Mucosa of rectum (tissue), 2 donors: Measurements from ENCODE around the gene F11R.
A peak's percentile ranks its signal among the peaks of the same experiment; 100 is the strongest.

Source experiments
- H3K27ac ChIP-seq, 2 donors: one replicate each; pipeline ENCODE4 v1.7.0; 2013; ENCODE audit warnings: inconsistent platforms in 2 of 2, low read depth in 2 of 2, low read length in 2 of 2
- H3K27me3 ChIP-seq, 2 donors: one replicate each; pipeline ENCODE4 v1.7.0; 2013; ENCODE audit warnings: low read length in 2 of 2; ENCODE audit not compliant: control insufficient read depth in 2 of 2, insufficient read depth in 2 of 2
- H3K36me3 ChIP-seq, 2 donors: one replicate each; pipeline ENCODE4 v1.7.0; 2013; ENCODE audit warnings: low read length in 2 of 2; ENCODE audit not compliant: control insufficient read depth in 2 of 2, insufficient read depth in 2 of 2
- H3K4me1 ChIP-seq, 2 donors: one replicate each; pipeline ENCODE4 v1.7.0; 2013; ENCODE audit warnings: low read length in 2 of 2, mild to moderate bottlenecking in 1 of 2; ENCODE audit not compliant: control insufficient read depth in 2 of 2, insufficient read depth in 2 of 2
- H3K4me3 ChIP-seq, 2 donors: one replicate each; pipeline ENCODE4 v1.7.0; 2013; ENCODE audit warnings: low read length in 2 of 2
- H3K9ac ChIP-seq, 2 donors: one replicate each; pipeline ENCODE4 v1.7.0; 2013; ENCODE audit warnings: low read length in 2 of 2, low read depth in 1 of 2, mild to moderate bottlenecking in 1 of 2
- H3K9me3 ChIP-seq, 2 donors: one replicate each; pipeline ENCODE4 v1.7.0; 2013; ENCODE audit warnings: low read length in 2 of 2; ENCODE audit not compliant: control insufficient read depth in 2 of 2
- donor health status: healthy.
- donor health status: Normal muscosa, but diverticular disease.

The F11R gene

DNA sequence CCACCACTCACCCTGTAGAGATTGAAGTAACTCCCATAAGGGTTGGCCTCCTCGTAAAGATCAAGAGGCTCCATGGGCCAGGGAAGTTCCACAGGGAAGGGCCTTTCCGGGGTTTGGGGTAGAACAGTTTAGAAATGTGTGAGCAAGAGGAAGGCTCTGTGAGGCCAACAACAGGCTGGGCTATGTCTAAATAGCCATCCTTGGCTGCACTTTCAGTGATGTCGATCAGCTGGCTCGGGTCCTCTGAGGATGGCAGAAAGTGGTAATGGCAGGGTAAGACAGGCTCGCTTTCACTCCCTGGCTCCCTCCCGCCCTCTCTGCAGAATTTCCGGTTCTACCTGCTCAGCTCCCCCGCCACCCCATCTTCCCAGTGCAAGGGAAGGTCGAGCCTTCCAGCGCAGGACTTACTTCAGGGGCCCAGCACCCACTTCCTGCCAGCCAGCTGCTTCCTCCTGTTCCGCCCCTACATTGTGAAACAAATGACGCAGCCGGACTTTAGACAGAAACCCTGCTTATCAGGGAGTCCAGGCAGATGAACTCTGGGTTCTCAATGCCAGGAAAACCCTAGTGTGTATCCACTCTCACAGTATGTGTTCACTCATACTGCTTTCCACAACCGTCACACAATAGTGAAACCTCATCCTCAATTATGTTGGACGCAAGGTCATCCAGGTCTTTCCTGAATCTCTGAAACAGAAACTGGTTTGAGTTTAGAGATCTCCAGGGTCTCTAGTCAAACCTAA lies 7.3 kb downstream of the F11R start:
- Histone ChIP-seq H3K36me3 (peaks cover 0 to 4% of the 10 kb centered on the region in 2 donors), H3K9ac (peak overlapping the region; percentile 69 to 79), H3K27ac (peak overlapping the region; percentile 95 to 96), H3K9me3 (no peaks in the 10 kb centered on the region), H3K4me1 (peaks cover 25 to 34% of the 10 kb centered on the region in 2 donors), H3K4me3 (peak overlapping the region; percentile 49 to 73), H3K27me3 (no peaks in the 10 kb centered on the region)

DNA sequence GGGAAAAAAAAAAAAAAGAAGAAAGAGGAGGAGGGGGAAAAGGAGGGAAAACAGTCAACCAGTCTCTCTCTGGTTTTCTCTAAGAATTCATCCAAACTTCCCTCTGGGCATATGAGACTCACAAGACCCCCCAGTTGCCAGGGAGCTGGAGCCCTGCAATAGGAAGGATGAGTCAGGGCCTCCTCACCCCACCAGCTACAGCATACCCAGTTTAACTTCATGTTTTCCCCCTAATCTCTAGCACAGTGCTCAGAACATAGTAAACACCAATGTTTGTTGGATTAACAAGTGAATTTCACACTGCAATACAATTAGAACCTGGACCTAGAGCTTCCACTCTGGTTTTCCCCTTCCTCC lies 7.8 kb downstream of the F11R start:
- Histone ChIP-seq H3K4me1 (peaks cover 25 to 28% of the 10 kb centered on the region in 2 donors), H3K27ac (peak overlapping the region; percentile 95 to 96), H3K36me3 (peaks cover 0 to 4% of the 10 kb centered on the region in 2 donors), H3K9me3 (no peaks in the 10 kb centered on the region), H3K9ac (peak overlapping the region; percentile 69 to 79), H3K27me3 (no peaks in the 10 kb centered on the region), H3K4me3 (peak overlapping the region; percentile 49 to 73)

DNA sequence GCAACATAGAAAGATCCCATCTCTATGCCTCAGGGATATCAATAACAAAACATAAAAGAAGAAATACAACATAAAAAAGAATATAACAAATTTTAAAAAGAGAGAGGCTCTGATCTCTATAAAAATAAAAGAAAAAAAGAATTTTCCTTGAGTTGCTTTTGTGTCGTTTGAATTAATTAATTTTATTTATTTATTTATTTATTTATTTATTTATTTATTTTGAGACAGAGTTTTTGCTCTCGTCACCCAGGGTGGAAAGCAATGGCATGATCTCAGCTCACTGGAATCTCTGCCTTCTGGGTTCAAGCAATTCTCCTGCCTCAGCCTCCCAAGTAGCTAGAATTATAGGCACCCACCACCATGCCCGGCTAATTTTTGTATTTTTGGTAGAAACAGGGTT lies 8.5 kb downstream of the F11R start:
- Histone ChIP-seq H3K27me3 (no peaks in the 10 kb centered on the region), H3K4me1 (peaks cover 21 to 25% of the 10 kb centered on the region in 2 donors), H3K36me3 (peaks cover 3 to 9% of the 10 kb centered on the region in 2 donors), H3K4me3 (no peak overlapping the region), H3K9ac (no peak overlapping the region), H3K27ac (peak overlapping the region; percentile 95 to 96), H3K9me3 (no peaks in the 10 kb centered on the region)

DNA sequence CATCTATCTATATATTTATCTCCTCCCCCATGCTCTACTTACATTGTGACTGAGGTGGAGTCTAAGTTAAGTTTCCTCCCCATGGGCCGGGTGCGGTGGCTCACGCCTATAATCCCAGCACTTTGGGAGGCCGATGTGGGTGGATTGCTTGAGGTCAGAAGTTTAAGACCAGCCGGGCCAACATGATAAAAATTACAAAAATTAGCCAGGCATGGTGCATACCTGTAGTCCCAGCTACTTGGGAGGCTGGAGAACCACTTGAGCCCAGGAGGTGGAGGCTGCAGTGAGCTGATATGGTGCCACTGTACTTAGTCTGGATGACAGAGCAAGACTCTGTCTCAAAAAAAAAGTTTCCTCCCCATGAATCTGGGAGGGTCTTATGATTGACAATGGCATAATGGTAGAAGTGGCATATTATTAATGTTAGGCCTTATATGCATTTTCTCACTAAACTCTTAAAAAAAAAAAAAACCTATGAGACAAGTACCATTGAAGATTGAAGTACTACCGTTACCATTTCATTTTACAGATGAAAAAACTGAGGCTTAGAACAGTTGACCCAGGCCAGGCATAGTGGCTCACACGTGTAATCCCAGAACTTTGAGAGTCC lies 11.2 kb downstream of the F11R start:
- Histone ChIP-seq H3K27ac (no peak overlapping the region), H3K27me3 (no peaks in the 10 kb centered on the region), H3K4me1 (peaks cover 19 to 25% of the 10 kb centered on the region in 2 donors), H3K4me3 (no peak overlapping the region), H3K9me3 (no peaks in the 10 kb centered on the region), H3K9ac (no peak overlapping the region), H3K36me3 (peaks cover 3 to 9% of the 10 kb centered on the region in 2 donors)

DNA sequence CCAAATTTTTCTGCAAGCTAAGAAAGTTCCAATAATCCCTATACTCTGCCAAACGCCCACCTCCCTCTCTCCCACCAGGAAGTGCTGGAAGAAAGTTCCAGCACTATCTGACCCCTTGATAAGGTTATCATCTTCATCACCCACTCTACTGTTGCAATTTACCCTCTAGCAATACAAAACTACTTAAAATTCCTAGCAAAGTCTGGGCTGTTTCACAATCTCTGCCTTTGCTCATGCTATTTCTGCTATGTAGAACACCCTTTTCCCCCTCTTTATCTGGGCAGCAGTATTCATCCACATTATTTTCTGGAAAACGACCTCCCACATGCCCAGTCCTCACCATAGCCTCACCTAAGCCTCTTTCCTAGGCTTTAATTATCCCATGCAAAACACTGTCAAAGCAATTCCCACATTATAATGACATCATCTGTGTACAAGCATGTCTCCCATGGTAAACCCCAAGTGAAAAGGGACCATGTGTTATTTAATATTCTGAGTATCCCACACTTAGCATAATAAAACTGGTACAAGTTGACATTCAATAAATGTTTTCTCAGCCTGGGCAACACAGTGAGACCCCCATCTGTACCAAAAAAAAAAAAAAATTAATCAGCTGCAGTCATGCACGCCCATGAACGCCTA lies 12.0 kb downstream of the F11R start:
- Histone ChIP-seq H3K4me1 (peaks cover 13 to 18% of the 10 kb centered on the region in 2 donors), H3K27ac (no peak overlapping the region), H3K9me3 (no peaks in the 10 kb centered on the region), H3K9ac (no peak overlapping the region), H3K27me3 (no peaks in the 10 kb centered on the region), H3K4me3 (no peak overlapping the region), H3K36me3 (peaks cover 3 to 9% of the 10 kb centered on the region in 2 donors)

DNA sequence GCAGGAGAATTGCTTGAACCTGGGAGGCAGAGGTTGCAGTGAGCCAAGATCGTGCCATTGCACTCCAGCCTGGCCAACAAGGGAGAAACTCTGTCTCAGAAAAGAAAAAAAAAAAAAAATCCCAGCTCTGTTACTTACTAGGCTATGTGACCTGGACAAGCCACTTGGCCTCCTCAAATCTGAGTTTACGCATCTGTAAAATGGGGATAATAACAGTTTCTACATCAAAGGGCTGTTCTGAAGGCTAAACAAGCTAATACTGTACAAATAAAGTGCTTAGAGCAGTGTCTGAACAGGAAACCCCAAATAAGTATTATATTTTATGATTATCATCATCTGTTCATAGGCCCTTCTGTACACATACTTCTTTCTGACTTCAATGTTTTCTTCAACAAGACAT lies 13.6 kb downstream of the F11R start:
- peaks cover 0 to 6% of the 10 kb centered on the region in 2 donors for H3K4me1 ChIP-seq
- peaks cover 3 to 9% of the 10 kb centered on the region in 2 donors for H3K36me3 ChIP-seq
- H3K4me3 ChIP-seq = no peak overlapping the region
- H3K27me3 ChIP-seq = no peaks in the 10 kb centered on the region
- H3K9me3 ChIP-seq = no peaks in the 10 kb centered on the region
- H3K9ac ChIP-seq = no peak overlapping the region
- H3K27ac ChIP-seq = no peak overlapping the region

DNA sequence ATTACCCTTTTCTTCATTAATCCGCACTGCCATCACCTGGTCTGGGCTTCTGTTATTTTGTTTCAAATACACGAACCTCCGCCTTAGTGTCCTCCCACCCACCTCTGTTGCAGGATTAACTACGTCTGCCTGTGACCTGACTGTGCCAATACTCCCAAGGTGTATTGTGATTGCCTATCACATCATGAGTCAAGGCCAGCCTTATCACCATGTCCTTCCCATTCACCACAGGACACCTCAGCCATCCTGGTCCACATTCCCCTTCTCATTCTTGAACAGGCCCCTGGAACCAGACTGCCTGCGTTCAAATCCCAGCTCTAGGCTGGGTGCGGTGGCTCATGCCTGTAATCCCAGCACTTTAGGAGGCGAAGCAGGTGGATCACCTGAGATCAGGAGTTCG lies 14.4 kb downstream of the F11R start:
- Histone ChIP-seq H3K9ac (no peak overlapping the region), H3K9me3 (no peaks in the 10 kb centered on the region), H3K27me3 (no peaks in the 10 kb centered on the region), H3K4me3 (no peak overlapping the region), H3K4me1 (peaks cover 0 to 6% of the 10 kb centered on the region in 2 donors), H3K27ac (no peak overlapping the region), H3K36me3 (peaks cover 6 to 11% of the 10 kb centered on the region in 2 donors)

DNA sequence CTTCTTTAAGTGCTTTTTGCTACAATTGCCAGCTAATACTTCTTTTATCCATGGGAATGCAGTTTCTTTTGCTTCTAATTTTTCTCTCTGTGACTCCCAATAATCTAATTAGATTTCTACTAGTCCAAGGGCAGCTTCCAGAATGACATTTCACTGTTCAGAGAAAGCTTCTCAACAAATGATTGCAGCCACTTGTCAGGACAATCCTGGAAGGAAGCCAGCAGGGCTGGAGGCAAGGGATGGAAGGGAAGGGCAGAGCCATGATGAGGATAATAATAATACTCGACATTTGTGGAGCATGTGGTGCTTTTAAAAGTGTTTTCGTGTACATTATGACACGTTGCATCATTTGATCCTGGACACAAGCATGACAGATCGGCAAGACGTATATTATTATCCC lies 19.4 kb downstream of the F11R start:
- no peak overlapping the region for H3K27ac ChIP-seq

DNA sequence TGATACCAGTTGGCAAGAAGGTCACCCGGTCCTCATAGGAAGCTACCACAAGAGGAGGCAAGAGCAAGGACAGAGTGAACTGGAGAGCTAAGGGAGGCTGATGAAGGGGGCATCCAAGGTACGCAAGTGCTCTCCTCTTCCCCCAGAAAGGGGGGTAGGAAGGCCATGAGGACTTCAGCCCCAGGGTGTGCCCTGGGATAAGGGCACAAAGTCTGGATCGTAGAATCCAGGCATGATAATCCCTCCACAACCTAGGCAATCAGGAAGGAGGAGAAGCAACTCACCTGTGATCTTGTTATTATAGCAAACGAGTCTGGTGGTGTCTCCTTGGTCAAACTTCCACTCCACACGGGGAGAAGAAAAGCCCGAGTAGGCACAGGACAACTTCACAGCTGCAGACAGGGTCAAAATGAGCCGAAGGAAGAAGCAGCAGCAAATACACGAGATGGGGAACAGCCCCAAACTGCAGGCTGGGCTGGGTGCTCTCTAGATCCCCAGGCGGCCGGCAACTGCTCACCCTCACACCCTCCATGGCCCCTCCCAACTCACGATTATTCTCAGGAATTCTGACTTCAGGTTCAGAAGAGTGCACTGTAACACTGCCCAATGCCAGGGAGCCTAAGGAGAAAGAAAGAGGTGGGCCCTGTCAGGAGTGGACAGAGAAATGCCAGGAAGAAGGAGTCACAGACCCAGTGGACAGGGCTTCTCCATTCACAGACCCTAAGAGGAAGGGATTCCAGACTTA lies 20.0 kb downstream of the F11R start:
- H3K27ac ChIP-seq = no peak overlapping the region
- H3K27me3 ChIP-seq = no peaks in the 10 kb centered on the region
- H3K9me3 ChIP-seq = no peaks in the 10 kb centered on the region

More for the DNA sequence above, 19.4 kb downstream of the F11R start:
- Histone ChIP-seq H3K27me3 (no peaks in the 10 kb centered on the region), H3K4me1 (peaks cover 0 to 6% of the 10 kb centered on the region in 2 donors), H3K9ac (no peak overlapping the region), H3K4me3 (no peak overlapping the region), H3K9me3 (no peaks in the 10 kb centered on the region), H3K36me3 (peaks cover 39 to 46% of the 10 kb centered on the region in 2 donors)

More for the DNA sequence above, 20.0 kb downstream of the F11R start:
- no peak overlapping the region for H3K9ac ChIP-seq
- H3K4me1 ChIP-seq = peaks cover 0 to 6% of the 10 kb centered on the region in 2 donors
- peaks cover 39 to 46% of the 10 kb centered on the region in 2 donors for H3K36me3 ChIP-seq
- H3K4me3 ChIP-seq = no peak overlapping the region
